LNCAP (cell line): ENCODE measurements around the gene ZFPM1.

Experiments
- TF ChIP-seq, protein P1 (sequence below): fragments of 450-650 bp; IDR thresholded peaks from 2 replicates; pipeline ENCODE4 v1.5.1; 2017; ENCODE audit warnings: mild to moderate bottlenecking

Gene ZFPM1

DNA sequence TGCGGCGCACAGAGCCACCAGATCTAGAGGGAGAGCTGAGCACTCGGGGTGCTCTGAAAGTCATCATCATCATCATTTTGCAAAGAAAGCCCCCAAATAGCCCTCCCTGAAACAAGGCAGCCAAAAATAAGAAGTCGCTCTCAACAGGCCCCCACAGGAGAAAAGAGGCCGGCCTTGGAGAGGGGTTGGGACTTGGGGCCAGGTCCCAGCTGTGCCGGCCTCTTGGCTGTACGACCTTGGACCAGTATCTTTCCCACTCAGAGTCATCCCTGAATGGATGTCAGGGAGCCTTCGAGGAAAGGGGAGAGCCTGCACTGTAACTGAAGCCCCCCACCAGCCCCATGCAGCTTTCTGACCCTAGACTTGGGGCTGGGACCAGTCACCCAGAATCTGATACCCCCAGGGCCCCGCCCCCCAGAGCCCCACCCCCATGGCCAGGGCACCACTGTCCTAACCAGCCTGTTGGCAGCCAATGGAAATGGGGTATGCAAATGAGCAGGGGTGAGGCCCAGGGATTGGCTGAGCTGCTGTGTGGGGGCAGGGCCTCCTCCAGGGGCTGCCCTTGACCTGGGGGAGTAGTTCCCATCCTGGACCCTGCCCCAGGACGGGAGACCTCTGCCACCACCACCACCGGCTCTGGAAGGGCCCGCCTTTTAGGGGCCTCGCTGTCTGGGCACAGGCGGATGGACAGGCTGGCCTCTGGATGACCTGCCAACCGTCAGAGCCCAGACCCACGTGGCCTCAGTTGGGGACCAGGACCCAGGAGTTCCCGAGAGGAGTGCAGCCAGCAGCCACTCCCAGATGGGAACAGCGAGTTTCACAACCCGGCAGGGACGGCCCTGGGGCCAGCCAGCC lies 15.4 kb downstream of the ZFPM1 start:
- TF ChIP-seq, protein P1, sequence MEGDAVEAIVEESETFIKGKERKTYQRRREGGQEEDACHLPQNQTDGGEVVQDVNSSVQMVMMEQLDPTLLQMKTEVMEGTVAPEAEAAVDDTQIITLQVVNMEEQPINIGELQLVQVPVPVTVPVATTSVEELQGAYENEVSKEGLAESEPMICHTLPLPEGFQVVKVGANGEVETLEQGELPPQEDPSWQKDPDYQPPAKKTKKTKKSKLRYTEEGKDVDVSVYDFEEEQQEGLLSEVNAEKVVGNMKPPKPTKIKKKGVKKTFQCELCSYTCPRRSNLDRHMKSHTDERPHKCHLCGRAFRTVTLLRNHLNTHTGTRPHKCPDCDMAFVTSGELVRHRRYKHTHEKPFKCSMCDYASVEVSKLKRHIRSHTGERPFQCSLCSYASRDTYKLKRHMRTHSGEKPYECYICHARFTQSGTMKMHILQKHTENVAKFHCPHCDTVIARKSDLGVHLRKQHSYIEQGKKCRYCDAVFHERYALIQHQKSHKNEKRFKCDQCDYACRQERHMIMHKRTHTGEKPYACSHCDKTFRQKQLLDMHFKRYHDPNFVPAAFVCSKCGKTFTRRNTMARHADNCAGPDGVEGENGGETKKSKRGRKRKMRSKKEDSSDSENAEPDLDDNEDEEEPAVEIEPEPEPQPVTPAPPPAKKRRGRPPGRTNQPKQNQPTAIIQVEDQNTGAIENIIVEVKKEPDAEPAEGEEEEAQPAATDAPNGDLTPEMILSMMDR, result no peak

DNA sequence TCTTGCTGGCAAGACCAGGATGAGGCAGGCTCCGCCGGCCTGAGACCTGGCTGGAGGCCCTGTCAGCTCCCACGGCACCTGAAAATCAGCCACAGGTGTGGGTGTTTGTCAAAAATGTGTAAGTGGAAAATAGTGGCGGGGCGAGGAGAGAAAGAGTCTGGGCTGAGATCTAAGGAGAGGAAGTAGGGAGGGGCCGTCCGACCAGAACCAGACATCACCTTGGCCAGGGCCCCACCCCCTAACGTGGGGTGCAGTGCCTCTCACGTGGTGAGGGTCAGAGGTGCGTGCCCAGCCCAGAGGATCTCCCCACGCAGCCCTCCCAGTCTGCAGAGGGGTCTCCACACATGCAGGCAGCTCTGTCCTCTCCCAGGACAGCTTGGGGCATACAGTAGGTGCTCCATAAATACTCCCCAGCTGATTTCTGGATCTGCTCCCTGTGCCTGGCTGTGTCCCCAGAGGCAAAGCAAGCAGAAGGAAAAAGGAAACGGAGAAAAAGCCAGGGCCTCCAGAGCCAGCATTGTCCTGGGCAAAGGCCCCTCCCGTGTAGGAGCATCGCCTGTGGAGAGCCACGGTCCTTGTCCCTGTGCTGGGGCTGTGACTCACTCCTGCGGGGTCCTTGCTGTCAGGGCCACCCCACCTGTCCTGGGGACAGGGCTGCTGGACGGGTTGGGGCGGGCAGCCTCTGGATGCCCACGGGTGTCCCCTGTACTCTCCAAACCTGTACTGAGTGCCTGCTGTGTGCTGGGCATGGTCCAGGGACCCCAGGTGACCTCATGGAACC lies 16.7 kb downstream of the ZFPM1 start:
- TF ChIP-seq, protein P1, result no peak

DNA sequence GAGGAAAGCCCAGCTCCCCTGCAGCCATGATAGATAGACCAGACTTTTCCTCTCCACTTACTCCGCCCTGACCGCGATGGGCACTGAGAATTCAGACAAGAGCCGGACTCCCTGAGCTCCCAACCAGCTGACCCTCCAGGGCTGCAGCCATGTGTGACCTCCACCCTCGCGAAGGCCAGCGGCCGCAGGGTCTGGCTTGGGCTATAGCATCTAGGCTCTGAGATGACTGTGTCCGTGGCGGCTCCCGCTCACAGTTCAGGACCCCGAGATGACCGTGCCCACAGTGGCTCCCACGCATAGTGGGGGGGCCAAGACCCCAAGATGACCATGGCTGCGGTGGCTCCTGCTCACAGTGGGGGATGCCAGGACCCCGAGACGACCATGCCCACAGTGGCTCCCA lies 18.0 kb downstream of the ZFPM1 start:
- TF ChIP-seq, protein P1, result no peak

DNA sequence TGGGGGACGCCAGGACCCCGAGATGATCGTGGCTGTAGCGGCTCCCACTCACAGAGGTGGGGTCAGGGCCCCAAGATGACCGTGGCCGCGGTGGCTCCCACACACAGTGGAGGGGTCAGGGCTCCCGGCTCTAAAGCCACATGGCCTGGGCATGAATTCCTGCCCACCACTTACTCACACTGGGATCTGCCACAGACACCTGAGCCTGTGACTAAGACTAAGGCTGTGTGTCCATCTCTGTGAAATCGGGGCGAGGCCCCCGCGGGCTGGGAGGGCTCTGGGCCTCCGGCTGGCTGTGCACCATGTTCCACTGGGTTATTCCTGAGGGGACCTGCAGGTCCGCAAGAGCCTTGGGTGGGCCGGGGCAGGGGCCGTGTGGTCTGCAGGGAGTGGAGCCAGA lies 18.5 kb downstream of the ZFPM1 start:
- TF ChIP-seq, protein P1, result no peak

DNA sequence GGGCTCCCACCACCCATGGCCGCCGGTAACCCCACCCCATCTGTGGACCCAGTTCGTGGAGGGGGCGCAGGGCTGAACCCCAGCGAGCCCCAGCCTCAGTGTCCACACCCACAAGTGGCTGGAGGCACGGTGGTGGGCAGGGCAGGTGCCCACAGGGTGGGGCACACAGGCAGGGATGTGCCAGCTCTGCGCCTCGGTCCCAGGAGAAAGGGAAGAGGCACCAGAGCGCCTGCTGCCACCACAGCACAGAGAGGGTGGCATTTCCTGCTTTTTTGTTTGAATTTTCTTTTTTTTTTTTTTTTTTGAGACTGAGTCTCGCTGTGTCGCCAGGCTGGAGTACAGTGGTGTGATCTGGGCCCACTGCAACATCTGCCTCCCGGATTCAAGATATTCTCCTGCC lies 19.0 kb downstream of the ZFPM1 start:
- TF ChIP-seq, protein P1, result no peak

DNA sequence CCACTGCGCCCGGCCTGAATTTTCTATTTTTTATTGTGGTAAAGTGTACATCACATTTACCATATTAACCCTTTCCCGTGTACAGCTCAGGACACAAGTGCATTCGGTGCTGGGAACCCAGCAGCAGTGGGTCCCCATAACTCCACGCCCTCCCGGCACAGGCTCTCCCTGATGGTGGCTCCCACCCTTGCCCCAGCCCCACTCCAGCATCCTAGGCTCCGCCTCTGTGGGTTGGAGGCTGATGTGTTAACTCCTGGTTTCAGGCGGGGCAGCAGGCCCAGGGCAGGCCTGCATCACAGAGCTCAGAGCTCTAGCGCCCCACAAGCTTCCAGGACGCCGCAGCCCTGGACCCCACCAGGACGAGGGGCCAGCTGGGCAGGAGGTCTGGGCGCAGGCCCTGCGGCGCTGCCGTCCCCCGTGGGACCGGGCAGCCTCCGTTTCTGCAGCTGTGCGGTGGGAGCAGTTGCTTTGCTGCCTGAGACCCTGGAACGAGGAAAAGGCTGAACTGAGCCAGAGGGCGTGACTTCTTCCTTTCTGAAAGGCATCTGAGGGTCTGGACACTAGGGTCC lies 19.6 kb downstream of the ZFPM1 start:
- TF ChIP-seq, protein P1, result no peak

DNA sequence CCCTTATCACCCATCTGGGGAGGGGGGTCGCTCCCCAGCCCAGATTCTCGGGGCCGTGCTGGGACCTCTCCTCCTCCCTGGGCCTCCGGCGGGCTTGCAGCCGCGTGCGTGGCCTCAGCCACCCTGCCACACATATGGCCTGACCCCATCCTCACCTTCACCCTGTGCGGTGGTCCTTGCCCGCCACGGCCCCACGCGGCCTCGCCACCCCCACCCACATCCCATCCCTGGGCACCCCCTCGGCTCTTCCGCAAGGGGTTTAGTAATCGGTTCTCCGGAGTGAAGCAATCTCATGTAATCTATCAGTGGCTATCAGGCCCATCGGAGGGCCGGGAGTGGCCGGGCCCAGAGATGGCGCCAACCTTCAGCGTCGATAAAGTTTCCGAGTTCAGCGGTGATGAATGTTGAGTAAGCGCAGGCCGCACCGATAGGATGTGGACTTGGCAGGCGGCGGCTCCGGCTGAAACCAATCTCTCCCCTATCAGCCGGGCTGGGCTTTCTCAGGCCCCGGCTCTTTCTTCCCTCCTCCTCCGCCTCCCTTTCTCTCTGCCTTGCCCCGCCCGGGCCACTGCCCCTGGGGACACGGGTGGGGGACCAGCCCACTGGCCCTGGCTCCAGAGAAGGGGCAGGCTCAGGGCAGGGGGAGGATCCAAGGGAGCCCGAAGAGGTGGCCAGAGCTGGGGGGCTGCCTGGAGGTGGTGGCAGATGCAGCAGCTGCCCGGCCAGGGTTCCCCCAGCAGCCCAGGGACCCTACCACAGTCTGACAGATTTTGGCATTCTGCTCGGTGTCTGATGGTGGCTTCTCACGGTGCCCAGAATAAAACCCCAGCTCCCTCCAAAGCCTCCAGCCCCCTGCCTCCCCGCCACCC lies 20.8 kb downstream of the ZFPM1 start:
- TF ChIP-seq, protein P1, result no peak
